HG02973 (cell line): ENCODE measurements around the gene MYZAP.

Experiments
- ATAC-seq: cut with Tn5 transposase; IDR thresholded peaks from one replicate; pipeline ENCODE4 v1.9.1; 2021; ENCODE audit warnings: moderate library complexity; ENCODE audit not compliant: unreplicated experiment

MYZAP gene, protein sequence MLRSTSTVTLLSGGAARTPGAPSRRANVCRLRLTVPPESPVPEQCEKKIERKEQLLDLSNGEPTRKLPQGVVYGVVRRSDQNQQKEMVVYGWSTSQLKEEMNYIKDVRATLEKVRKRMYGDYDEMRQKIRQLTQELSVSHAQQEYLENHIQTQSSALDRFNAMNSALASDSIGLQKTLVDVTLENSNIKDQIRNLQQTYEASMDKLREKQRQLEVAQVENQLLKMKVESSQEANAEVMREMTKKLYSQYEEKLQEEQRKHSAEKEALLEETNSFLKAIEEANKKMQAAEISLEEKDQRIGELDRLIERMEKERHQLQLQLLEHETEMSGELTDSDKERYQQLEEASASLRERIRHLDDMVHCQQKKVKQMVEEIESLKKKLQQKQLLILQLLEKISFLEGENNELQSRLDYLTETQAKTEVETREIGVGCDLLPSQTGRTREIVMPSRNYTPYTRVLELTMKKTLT

GRCh38 chr15:57591822-57592367 lies at the start of gene MYZAP:
TSS of gene MYZAP (plus strand) at chr15:57591904. CDS start at chr15:57592035, 131 bp downstream.
- no peak for ATAC-seq

- no peak for ATAC-seq
Observed at GRCh38 chr15:57542505-57542817, 49.2 kb upstream of the MYZAP start.

DNA sequence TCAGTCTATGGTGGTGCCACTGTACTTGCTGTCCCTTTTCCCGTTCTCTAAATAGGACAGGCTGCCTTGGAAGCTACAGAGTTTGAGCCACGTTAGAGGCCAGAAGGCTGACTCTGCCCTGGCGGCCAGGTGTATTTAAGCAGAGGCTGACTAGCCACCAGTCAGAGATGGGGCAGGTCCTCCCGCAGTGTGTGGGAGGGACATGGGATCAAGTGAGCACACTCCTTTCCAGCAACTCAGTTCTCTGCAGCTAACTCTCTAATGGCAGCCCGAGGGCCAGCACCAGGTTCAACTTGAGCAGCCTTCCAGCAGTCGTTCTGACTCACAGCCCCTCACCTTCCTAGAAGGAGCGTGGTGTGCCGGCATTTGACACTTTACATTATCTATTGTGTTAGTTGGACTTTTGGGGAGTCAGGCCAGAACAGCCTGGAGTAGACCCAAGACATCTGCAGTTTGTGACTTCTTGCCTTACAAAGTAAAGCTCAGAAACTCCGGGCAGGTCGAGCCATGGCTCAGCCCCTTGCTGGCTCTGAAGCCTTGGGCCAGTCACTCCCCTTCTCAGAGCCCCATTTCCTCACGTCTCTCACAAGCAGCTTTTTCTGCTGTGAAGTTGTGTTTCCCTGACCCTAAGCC lies 46.7 kb upstream of the MYZAP start:
- no peak for ATAC-seq

DNA sequence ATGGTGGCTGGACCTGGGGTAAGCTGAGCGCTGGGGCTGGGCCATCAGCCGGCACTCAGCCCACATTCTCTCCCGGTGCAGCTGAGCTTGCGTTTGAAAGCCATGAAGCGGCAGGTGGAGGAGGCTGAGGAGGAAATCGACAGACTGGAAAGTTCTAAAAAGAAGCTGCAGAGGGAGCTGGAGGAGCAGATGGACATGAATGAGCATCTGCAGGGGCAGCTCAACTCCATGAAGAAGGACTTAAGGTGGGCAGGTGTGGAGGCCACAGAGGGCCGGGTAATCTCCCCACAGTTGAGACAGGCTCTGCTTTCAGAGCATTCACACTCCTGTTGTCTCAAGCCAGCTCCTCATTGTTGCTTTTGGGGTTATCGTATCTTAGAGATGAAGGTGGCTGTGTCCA lies 45.7 kb upstream of the MYZAP start:
- no peak for ATAC-seq

- ATAC-seq, result no peak
Observed at GRCh38 chr15:57547243-57547755, 44.4 kb upstream of the MYZAP start.

- ATAC-seq, result no peak
Observed at GRCh38 chr15:57548351-57548750, 43.4 kb upstream of the MYZAP start.

DNA sequence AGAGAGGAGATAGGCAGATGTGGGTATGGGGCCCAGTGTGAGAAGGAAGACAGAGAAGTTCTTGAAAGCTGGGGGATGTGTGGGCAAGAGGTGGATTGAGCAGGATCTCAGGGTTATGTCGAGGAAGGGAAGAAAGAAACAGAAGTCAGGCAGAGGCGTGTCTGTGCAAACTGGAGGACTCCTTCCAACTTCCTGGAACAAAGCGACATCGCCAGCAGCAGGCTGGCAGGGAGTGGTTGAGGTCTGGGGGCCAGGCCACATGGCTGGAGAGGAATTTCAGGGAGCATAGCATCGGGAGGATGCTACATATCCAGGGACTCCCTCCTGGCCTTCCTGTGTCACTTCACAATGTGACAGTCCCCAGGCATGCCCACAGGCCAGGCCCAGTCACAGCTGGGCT lies 42.9 kb upstream of the MYZAP start:
- no peak for ATAC-seq

DNA sequence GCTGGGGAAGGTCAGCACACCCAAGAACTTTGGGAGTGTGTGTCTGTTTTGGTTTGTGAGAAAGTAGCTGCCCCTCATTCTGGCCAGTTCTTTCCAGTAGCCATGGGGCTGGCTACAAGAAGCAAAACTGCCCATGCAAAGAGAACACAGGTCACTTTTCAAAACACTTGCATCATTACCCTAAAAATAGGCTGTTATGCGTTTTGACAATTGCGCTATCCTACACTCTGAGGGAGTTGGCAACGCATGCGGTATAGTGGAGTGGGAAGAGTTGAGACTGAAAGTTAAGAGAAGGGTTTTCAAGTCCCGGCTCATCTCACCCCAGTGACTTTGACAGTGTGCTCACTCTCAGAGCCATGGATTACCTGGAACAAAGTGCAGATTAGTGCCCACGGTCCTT lies 41.8 kb upstream of the MYZAP start:
- no peak for ATAC-seq

GRCh38 chr15:57550640-57551039 lies 41.1 kb upstream of the MYZAP start:
- ATAC-seq, result no peak

- no peak for ATAC-seq
Observed at GRCh38 chr15:57551715-57552677, 39.7 kb upstream of the MYZAP start.

DNA sequence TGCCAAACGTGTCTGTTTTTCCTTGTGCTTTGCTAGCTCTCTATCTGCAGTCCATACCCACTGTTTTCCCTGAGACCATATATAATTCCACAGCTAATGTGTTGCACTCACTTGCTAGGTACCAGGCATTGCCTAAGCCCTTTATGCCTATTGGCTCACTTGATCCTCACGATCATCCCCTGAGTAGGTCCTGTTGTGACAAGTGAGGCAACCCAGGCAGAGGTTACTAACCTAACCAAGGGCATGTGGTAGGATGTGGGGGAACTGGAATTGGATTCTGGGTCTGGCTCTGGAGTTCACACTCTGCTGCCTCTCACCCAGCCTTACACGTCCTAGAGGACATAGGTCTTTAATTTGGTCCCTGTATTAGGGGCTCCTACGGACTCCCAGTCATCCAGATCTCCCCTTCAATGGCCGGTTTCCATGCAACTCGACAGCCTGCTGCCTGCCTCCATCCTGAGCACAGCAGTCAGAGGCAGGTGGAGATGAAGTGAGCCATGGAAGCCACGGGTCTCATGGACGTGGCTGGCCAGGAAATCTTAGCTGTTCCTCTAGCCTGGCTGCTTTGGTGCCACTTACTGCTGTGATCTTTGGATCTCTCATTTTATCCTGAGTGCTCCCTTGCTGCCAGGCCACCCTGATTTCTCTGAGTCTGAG lies 38.9 kb upstream of the MYZAP start:
- ATAC-seq, result no peak

DNA sequence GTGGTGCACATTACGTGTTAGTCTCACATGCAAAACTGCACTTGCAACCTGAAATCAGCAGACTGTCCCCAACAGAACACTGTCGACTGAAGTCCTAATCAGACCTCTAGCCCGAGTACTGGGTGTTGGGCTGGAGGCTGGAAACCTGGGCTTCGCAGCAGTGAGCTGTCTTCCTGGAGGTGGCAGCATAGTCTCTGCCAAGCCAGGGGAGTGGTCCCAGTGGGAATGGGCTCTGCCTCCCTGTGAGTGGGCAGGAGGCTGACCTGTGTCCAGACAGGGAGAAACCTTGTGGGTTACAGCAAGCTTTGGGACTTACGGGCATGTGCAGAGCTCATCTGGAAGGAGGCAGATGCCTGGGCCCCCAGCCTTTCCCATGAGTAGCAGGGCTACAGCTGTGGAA lies 38.2 kb upstream of the MYZAP start:
- no peak for ATAC-seq

DNA sequence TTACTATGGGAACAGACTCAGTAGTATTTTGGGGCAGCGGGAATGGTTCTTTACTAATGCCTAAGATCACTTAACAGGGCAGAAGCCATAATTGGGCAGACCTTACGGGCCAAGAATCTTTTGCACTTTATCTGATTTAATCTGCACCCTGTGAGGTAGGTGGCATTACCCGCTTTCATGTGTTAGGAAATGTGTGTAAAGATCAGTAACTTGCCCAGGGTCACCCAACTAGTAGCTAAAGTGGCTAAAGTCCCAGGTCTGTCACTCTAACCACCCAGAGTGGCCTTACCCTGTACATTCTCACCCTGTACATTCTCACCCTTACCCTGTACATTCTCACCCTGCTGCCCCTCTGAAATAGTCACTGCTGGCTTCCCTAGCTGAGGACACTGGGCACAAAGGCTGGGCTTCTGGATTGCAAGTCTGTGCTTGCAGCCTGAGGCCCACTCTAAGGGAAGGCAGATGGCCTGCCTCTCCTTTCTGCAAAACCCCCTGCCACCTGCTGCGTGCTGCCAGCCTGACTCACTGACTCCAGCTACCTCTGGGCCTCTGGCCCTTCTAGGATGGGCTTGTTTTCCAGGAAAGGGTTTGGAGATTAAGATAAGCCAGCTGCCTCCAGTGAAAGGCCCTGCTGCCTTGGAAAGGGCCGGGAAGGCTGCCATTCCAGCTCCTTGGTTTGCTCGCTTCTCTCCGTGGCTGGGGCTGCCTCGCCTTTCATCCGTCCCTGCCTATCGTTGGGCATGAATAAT lies 37.5 kb upstream of the MYZAP start:
- no peak for ATAC-seq

GRCh38 chr15:57554812-57555179 lies 36.9 kb upstream of the MYZAP start:
- no peak for ATAC-seq

- ATAC-seq, result no peak
Observed at GRCh38 chr15:57555270-57555669, 36.4 kb upstream of the MYZAP start.

DNA sequence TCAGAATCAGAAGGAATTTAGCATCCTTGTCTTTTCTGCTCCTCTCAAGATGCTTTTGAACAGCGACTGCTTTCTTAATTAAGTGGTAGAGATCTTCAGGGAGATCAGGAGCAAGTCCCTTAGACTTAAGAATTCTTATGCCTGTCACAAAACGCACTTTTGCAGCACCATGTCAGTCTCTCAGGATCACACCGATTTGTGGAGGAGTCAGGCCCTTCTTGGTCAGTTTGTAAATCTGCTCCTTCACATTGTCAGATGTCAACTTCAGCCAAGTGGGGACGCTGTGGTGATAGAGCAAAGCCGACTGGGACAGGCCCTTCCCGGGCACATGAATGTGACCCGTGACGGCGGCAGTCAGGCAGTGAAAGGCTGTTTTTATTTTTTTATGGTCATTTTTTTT lies 35.7 kb upstream of the MYZAP start:
- no peak for ATAC-seq

DNA sequence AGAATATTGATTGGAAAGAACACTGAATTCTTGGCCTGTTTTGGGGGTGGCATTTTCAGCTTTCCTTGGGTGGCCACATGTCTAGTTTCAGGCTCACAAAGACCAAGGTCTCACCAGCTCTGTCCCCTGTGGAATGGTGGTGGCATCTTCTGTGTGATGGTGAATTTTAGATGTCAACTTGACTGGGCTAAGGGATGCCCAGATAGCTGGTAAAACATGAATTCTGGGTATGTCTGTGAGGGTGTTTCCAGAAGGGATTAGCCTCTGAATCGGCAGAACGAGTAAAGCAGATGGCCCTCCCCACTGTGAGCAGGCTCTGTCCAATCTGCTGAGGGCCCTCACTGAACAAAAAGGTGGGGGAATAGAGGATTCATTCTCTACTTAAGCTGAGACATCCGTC lies 34.4 kb upstream of the MYZAP start:
- no peak for ATAC-seq

GRCh38 chr15:57557810-57558209 lies 33.9 kb upstream of the MYZAP start:
- no peak for ATAC-seq

GRCh38 chr15:57559875-57560274 lies 31.8 kb upstream of the MYZAP start:
- no peak for ATAC-seq
